ENCODE data around the gene SLC22A3. TPM values are rescaled to one million over a fixed set of nuclear protein-coding genes. Genes with fewer than 3 reads are reported as not detected.

Gene SLC22A3
- polyA plus RNA-seq, 1 of the 3 experiments (the other 2 are of a cell fraction) = not detected

DNA sequence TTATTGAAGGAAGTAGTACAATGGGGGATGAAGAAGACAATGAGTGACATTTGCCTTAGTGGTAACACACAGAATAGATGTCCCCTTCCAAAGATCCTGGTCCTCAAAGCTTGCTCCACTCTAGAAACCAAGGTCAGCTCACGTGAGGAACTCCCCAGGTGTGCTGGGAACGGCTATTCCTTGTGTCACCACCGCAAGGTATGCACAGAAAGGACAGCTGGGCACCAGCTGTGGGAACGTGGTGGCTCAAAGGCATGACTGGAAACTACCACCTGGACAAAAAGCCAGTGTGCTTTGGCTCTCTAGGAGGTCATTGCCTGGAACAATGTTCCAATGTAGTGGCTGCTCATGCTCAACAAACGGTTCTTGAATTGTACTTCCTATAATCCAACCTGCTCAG, 94.0 kb downstream of the SLC22A3 start:
- POLR2A ChIA-PET = no interaction called here
- DNase-seq = no peak
- peaks cover 12% of the 10 kb centered on the region for H3K27me3 ChIP-seq (ENCODE audit: insufficient read depth)
- no peak overlapping the region for H3K4me3 ChIP-seq (ENCODE audit: low read depth in 2 of 2, low read length in 1 of 2)
- H3K4me2 ChIP-seq = no peak overlapping the region
- H3K79me2 ChIP-seq (ENCODE audit: insufficient read depth) = no peaks in the 10 kb centered on the region
- no peak overlapping the region for H2AFZ ChIP-seq (ENCODE audit: low read depth)
- no peaks in the 10 kb centered on the region for H3K9me2 ChIP-seq
- no peak overlapping the region for H3K27ac ChIP-seq (ENCODE audit: low read depth in 2 of 2, low read length in 1 of 2)
- TF ChIP-seq, protein P1, sequence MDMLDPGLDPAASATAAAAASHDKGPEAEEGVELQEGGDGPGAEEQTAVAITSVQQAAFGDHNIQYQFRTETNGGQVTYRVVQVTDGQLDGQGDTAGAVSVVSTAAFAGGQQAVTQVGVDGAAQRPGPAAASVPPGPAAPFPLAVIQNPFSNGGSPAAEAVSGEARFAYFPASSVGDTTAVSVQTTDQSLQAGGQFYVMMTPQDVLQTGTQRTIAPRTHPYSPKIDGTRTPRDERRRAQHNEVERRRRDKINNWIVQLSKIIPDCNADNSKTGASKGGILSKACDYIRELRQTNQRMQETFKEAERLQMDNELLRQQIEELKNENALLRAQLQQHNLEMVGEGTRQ (IDR thresholded peaks at IDR 0.05; ENCODE audit: borderline replicate concordance, low read depth, low read length) = no peak
- no peak for TF ChIP-seq FOXM1 (IDR thresholded peaks at IDR 0.05; ENCODE audit: low read depth)
- TF ChIP-seq RCOR1 (IDR thresholded peaks at IDR 0.05; ENCODE audit: low read length) = no peak
- no peak for TF ChIP-seq TAF1 (IDR thresholded peaks at IDR 0.05; ENCODE audit: borderline replicate concordance, low read depth, low read length)
- no peak for TF ChIP-seq FOSL2 (IDR thresholded peaks at IDR 0.05; ENCODE audit: borderline replicate concordance, low read depth)
- TF ChIP-seq POLR2AphosphoS5 (IDR thresholded peaks at IDR 0.05; ENCODE audit: low read depth, low read length) = no peak
- TF ChIP-seq MAX (IDR thresholded peaks at IDR 0.05; ENCODE audit: low read depth) = no peak
- no peak for TF ChIP-seq USF1 (IDR thresholded peaks at IDR 0.05; ENCODE audit: borderline replicate concordance, low read depth)
- no peak for TF ChIP-seq YY1 (IDR thresholded peaks at IDR 0.05; ENCODE audit: low read depth)
- no peaks in the 10 kb centered on the region for H3K9me3 ChIP-seq
- H3K9ac ChIP-seq = no peak overlapping the region
- no peaks in the 10 kb centered on the region for H3K4me1 ChIP-seq (ENCODE audit: control insufficient read depth in 1 of 2, insufficient read depth in 2 of 2, low read depth in 1 of 2, low read length in 1 of 2)
- WGBS (ENCODE audit: low lambda C conversion rate) = 16% methylated on average over 5 of the region's 5 CpGs
- CTCF ChIA-PET = interaction anchor here (0.7 to 1.2 kb wide), 2 partner anchors 13 to 579 kb away, joined by 3 to 4 read pairs; no protein-coding TSS in a partner anchor
- no peaks in the 10 kb centered on the region for H4K20me1 ChIP-seq (ENCODE audit: insufficient read depth)
- no peaks in the 10 kb centered on the region for H3K36me3 ChIP-seq (replicated peaks in 1 of 2; ENCODE audit: control insufficient read depth in 1 of 2, insufficient read depth in 2 of 2, low read length in 1 of 2)
- no peaks in the 10 kb centered on the region for H3F3A ChIP-seq (replicated peaks; ENCODE audit: insufficient read depth)

DNA sequence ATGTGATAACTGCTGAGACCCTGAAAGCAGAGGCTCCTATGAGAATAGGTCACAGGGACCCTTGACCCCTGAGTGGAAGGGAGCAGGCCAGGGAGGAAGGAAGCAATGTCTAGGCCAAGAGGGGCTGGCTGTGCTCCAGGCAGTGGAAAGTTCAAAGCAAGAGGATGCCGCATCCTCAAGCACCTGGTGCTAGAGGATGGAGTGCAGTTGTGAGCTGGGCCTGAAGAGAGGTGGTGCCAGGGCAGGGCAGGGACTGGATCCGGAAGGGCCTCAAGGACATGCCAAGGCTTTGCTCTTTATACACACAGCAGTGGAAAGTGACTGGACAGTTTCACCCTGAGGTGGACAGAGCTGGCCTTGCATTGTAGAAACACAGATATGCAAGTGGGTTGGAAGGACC, 97.0 kb downstream of the SLC22A3 start:
- Histone ChIP-seq H4K20me1 (ENCODE audit: insufficient read depth) (no peaks in the 10 kb centered on the region), H3F3A (replicated peaks; ENCODE audit: insufficient read depth) (no peaks in the 10 kb centered on the region), H3K4me2 (no peak overlapping the region), H2AFZ (ENCODE audit: low read depth) (no peak overlapping the region), H3K4me1 (ENCODE audit: control insufficient read depth in 1 of 2, insufficient read depth in 2 of 2, low read depth in 1 of 2, low read length in 1 of 2) (no peaks in the 10 kb centered on the region), H3K27ac (ENCODE audit: low read depth in 2 of 2, low read length in 1 of 2) (no peak overlapping the region), H3K27me3 (ENCODE audit: insufficient read depth) (peaks cover 10% of the 10 kb centered on the region), H3K4me3 (ENCODE audit: low read depth in 2 of 2, low read length in 1 of 2) (no peak overlapping the region), H3K9me3 (no peaks in the 10 kb centered on the region), H3K9me2 (no peaks in the 10 kb centered on the region), H3K36me3 (replicated peaks in 1 of 2; ENCODE audit: control insufficient read depth in 1 of 2, insufficient read depth in 2 of 2, low read length in 1 of 2) (no peaks in the 10 kb centered on the region), H3K79me2 (ENCODE audit: insufficient read depth) (no peaks in the 10 kb centered on the region), H3K9ac (no peak overlapping the region)
- CTCF ChIA-PET = no interaction called here
- POLR2A ChIA-PET = no interaction called here
- no peak for DNase-seq
- 0% methylated on average over 2 of the region's 2 CpGs for WGBS (ENCODE audit: low lambda C conversion rate)
- TF ChIP-seq IRF3 (IDR thresholded peaks at IDR 0.05; ENCODE audit: low read depth, low read length) (no peak), GABPA (IDR thresholded peaks at IDR 0.05; ENCODE audit: low read depth) (no peak), ELF1 (IDR thresholded peaks at IDR 0.05) (no peak), GATA2 (CRISPR knock-in tag; IDR thresholded peaks at IDR 0.05) (no peak), PBX3 (IDR thresholded peaks at IDR 0.05) (no peak), TAF1 (IDR thresholded peaks at IDR 0.05; ENCODE audit: borderline replicate concordance, low read depth, low read length) (no peak), CHD2 (IDR thresholded peaks at IDR 0.05; ENCODE audit: low read length, partially characterized antibody) (no peak), RFX5 (IDR thresholded peaks at IDR 0.05; ENCODE audit: low read length) (no peak), EP300 (IDR thresholded peaks at IDR 0.05; ENCODE audit: borderline replicate concordance in 1 of 2, low read depth in 1 of 2, low read length in 1 of 2) (no peak), MAX (IDR thresholded peaks at IDR 0.05; ENCODE audit: low read depth) (no peak)
- TF ChIP-seq, protein P1 (IDR thresholded peaks at IDR 0.05; ENCODE audit: borderline replicate concordance, low read depth, low read length) = no peak
- TF ChIP-seq, protein P2, sequence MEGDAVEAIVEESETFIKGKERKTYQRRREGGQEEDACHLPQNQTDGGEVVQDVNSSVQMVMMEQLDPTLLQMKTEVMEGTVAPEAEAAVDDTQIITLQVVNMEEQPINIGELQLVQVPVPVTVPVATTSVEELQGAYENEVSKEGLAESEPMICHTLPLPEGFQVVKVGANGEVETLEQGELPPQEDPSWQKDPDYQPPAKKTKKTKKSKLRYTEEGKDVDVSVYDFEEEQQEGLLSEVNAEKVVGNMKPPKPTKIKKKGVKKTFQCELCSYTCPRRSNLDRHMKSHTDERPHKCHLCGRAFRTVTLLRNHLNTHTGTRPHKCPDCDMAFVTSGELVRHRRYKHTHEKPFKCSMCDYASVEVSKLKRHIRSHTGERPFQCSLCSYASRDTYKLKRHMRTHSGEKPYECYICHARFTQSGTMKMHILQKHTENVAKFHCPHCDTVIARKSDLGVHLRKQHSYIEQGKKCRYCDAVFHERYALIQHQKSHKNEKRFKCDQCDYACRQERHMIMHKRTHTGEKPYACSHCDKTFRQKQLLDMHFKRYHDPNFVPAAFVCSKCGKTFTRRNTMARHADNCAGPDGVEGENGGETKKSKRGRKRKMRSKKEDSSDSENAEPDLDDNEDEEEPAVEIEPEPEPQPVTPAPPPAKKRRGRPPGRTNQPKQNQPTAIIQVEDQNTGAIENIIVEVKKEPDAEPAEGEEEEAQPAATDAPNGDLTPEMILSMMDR (IDR thresholded peaks at IDR 0.05) = no peak
